Measurements from ENCODE around the gene PNLIPRP1.

The PNLIPRP1 gene

DNA sequence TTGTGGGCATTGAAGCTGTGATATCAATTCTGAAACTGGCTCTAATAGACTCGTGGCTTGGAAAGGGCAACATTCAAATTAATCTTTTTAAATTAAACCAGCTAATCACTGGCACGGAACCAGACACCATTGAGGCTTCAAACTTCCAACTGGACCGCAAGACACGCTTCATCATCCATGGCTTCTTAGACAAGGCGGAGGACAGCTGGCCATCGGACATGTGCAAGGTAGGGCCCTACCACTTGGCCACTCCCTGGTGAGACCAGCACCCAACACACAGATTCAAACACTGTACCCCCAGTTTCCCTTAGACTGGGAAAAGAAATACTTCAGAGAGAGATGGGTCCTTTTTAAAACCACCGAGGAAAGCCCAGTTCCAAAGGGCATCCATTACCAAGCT, 35.1 kb downstream of the PNLIPRP1 start:
- Histone ChIP-seq H3K27me3 (replicated peaks; ENCODE audit: control insufficient read depth, insufficient read depth, low read length) (no peaks in the 10 kb centered on the region; the same call in none of the 2 replicates), H3K36me3 (ENCODE audit: control insufficient read depth, insufficient read depth, low read length) (no peaks in the 10 kb centered on the region), H3K4me3 (replicated peaks; ENCODE audit: low read depth, low read length) (no peak overlapping the region)
- DNase-seq (ENCODE audit: extremely low read depth, insufficient read length), result no peak
- TF ChIP-seq, protein P1, sequence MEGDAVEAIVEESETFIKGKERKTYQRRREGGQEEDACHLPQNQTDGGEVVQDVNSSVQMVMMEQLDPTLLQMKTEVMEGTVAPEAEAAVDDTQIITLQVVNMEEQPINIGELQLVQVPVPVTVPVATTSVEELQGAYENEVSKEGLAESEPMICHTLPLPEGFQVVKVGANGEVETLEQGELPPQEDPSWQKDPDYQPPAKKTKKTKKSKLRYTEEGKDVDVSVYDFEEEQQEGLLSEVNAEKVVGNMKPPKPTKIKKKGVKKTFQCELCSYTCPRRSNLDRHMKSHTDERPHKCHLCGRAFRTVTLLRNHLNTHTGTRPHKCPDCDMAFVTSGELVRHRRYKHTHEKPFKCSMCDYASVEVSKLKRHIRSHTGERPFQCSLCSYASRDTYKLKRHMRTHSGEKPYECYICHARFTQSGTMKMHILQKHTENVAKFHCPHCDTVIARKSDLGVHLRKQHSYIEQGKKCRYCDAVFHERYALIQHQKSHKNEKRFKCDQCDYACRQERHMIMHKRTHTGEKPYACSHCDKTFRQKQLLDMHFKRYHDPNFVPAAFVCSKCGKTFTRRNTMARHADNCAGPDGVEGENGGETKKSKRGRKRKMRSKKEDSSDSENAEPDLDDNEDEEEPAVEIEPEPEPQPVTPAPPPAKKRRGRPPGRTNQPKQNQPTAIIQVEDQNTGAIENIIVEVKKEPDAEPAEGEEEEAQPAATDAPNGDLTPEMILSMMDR (IDR thresholded peaks at IDR 0.05; ENCODE audit: insufficient read depth, low read length, poor library complexity, severe bottlenecking), result no peak

DNA sequence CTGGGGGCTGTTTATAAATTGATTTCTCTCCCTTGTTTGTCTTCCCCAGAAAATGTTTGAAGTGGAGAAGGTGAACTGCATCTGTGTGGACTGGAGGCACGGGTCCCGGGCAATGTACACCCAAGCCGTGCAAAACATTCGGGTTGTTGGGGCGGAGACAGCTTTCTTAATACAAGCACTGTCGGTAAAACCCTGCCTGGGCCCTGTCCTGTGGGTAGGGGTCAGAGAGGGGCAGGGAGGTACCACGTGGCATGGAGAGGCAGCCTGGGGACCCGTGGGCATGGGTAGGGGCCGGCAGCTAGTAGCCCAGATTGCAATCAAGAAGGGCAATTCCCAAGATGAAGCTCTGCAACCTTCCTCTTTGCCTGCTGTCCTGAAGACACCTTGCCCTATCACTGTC, 36.1 kb downstream of the PNLIPRP1 start:
- TF ChIP-seq, protein P1 (IDR thresholded peaks at IDR 0.05; ENCODE audit: insufficient read depth, low read length, poor library complexity, severe bottlenecking), result no peak
- Histone ChIP-seq H3K4me3 (replicated peaks; ENCODE audit: low read depth, low read length) (no peak overlapping the region), H3K36me3 (ENCODE audit: control insufficient read depth, insufficient read depth, low read length) (no peaks in the 10 kb centered on the region), H3K27me3 (replicated peaks; ENCODE audit: control insufficient read depth, insufficient read depth, low read length) (no peaks in the 10 kb centered on the region; the same call in none of the 2 replicates)
- DNase-seq (ENCODE audit: extremely low read depth, insufficient read length), result no peak

DNA sequence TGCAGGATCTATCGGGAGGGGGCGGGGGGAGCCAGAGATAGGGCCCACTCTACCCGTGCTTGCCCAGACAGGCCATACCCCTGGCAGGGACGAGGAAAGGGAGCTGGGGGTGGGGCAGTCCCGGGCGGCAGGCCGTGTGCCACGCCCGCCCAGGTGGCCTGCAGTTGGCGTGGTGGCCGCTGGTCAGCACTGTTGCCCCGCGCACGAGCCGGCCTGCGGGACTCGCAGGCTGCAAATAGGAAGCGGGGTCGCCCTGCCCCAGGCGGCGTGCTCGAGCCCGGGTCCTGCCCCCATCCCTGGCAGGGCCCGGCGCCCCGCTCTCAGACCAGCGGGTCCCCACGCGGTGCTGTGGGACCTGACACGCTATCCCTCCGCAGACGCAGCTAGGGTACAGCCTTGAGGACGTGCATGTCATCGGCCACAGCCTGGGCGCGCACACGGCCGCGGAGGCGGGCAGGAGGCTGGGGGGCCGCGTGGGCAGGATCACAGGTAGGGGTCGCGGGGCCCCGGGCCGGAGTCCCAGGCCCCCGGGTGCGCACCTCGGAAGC, 36.7 kb downstream of the PNLIPRP1 start:
- no peak overlapping the region for H3K4me3 ChIP-seq (replicated peaks; ENCODE audit: low read depth, low read length)
- TF ChIP-seq, protein P1 (IDR thresholded peaks at IDR 0.05; ENCODE audit: insufficient read depth, low read length, poor library complexity, severe bottlenecking), result no peak
- H3K36me3 ChIP-seq (ENCODE audit: control insufficient read depth, insufficient read depth, low read length), result no peaks in the 10 kb centered on the region
- DNase-seq (ENCODE audit: extremely low read depth, insufficient read length), result no peak
- H3K27me3 ChIP-seq (replicated peaks; ENCODE audit: control insufficient read depth, insufficient read depth, low read length), result no peaks in the 10 kb centered on the region; the same call in 1 of the 2 replicates

DNA sequence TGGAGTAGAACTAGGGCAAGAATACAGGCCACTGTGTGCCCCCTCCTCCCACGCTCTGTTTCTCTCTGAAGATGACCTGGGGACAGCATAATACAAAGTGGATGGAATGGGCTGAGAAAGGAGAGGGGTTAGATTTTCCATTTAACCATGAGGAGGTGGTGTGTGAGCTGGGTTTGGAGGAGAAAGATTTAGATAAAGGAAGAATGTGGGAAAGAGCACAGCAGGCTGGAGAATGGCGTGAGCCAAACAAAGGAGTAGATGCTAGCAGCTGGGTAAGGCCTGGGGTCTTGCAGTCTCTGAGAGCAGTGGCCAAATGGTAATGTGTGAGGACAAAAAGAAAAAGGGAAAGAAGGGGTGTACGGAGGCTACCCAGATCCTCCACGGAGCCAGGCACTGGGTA, 38.6 kb downstream of the PNLIPRP1 start:
- DNase-seq (ENCODE audit: extremely low read depth, insufficient read length), result no peak
- Histone ChIP-seq H3K36me3 (ENCODE audit: control insufficient read depth, insufficient read depth, low read length) (no peaks in the 10 kb centered on the region), H3K27me3 (replicated peaks; ENCODE audit: control insufficient read depth, insufficient read depth, low read length) (no peaks in the 10 kb centered on the region; the same call in 1 of the 2 replicates), H3K4me3 (replicated peaks; ENCODE audit: low read depth, low read length) (no peak overlapping the region)
- TF ChIP-seq, protein P1 (IDR thresholded peaks at IDR 0.05; ENCODE audit: insufficient read depth, low read length, poor library complexity, severe bottlenecking), result no peak

DNA sequence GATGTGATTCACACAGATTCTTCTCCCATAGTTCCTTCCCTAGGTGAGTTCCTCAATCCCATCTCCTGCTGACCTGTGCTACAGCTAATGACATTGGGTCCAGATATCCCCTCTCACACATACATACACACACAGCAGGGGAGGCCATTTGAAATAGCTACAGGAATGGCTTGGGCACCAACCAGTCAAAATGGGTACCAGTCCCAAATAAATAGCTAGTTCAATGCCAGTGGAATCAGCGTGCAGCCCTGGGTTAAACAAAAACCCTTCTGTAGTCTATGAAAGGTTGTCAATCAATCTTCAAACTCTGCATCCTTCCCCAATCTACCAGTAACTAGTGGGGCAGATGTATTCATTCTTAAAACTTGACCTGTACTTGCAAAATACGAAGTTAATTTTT, 39.3 kb downstream of the PNLIPRP1 start:
- H3K27me3 ChIP-seq (replicated peaks; ENCODE audit: control insufficient read depth, insufficient read depth, low read length), result no peaks in the 10 kb centered on the region
- no peak for DNase-seq (ENCODE audit: extremely low read depth, insufficient read length)
- no peak overlapping the region for H3K4me3 ChIP-seq (replicated peaks; ENCODE audit: low read depth, low read length)
- TF ChIP-seq, protein P1 (IDR thresholded peaks at IDR 0.05; ENCODE audit: insufficient read depth, low read length, poor library complexity, severe bottlenecking), result no peak
- H3K36me3 ChIP-seq (ENCODE audit: control insufficient read depth, insufficient read depth, low read length), result no peaks in the 10 kb centered on the region

DNA sequence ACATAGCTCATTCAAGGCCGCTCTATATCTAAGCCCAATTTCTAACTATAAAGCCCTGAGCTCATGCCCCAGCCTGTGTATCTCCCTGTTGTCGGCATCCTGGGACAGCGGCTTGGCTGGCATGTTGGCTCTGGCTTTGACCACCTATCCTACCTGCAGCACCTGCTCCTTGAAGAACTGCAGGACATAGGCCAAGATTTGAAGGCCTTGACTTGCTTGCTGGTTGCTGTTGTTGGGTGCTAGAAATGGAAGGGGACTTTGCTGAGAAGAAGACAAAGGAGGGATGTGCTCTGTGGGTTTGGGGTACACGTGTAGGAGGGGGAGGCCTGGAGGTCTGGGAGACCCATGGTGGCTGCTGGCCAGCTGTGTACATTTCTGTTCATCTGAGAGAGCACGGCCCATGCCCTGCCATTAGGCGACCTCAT, 41.1 kb downstream of the PNLIPRP1 start:
- Histone ChIP-seq H3K4me3 (replicated peaks; ENCODE audit: low read depth, low read length) (no peak overlapping the region), H3K36me3 (ENCODE audit: control insufficient read depth, insufficient read depth, low read length) (no peaks in the 10 kb centered on the region), H3K27me3 (replicated peaks; ENCODE audit: control insufficient read depth, insufficient read depth, low read length) (no peaks in the 10 kb centered on the region)
- TF ChIP-seq, protein P1 (IDR thresholded peaks at IDR 0.05; ENCODE audit: insufficient read depth, low read length, poor library complexity, severe bottlenecking), result no peak
- DNase-seq (ENCODE audit: extremely low read depth, insufficient read length), result no peak

Measured in GM06990 (cell line).